HG02938 (cell line): ENCODE measurements around the gene SMARCA2.

Experiments
- ATAC-seq: cut with Tn5 transposase; IDR thresholded peaks from one replicate; pipeline ENCODE4 v1.9.1; 2021; ENCODE audit warnings: mild to moderate bottlenecking, moderate library complexity; ENCODE audit not compliant: unreplicated experiment

Gene SMARCA2

GRCh38 chr9:2086971-2087370 is 71.8 kb downstream of the SMARCA2 start:
- ATAC-seq: no peak

GRCh38 chr9:2087500-2088313 is 72.6 kb downstream of the SMARCA2 start:
- ATAC-seq: peak; percentile 89

GRCh38 chr9:2093920-2094597 is 78.9 kb downstream of the SMARCA2 start:
- no peak for ATAC-seq

GRCh38 chr9:2096376-2096970 is 81.3 kb downstream of the SMARCA2 start:
- no peak for ATAC-seq

GRCh38 chr9:2106666-2107065 is 91.5 kb downstream of the SMARCA2 start:
- ATAC-seq: no peak

GRCh38 chr9:2107906-2108451 is 92.8 kb downstream of the SMARCA2 start:
- ATAC-seq: no peak

GRCh38 chr9:2109069-2109650 is 94.0 kb downstream of the SMARCA2 start:
- no peak for ATAC-seq

GRCh38 chr9:2110036-2110435 is 94.9 kb downstream of the SMARCA2 start:
- no peak for ATAC-seq

- no peak for ATAC-seq
Observed at GRCh38 chr9:2116073-2116472, 100.9 kb downstream of the SMARCA2 start.

- no peak for ATAC-seq
Observed at GRCh38 chr9:2117527-2117926, 102.4 kb downstream of the SMARCA2 start.

- no peak for ATAC-seq
Observed at GRCh38 chr9:2119566-2119965, 104.4 kb downstream of the SMARCA2 start.

- ATAC-seq: no peak
Observed at GRCh38 chr9:2120926-2121689, 106.0 kb downstream of the SMARCA2 start.

GRCh38 chr9:2122299-2122698 is 107.2 kb downstream of the SMARCA2 start:
- no peak for ATAC-seq

GRCh38 chr9:2125906-2126305 is 110.8 kb downstream of the SMARCA2 start:
- peak; percentile 82 for ATAC-seq

- ATAC-seq: no peak
Observed at GRCh38 chr9:2126331-2126803, 111.2 kb downstream of the SMARCA2 start.

- ATAC-seq: no peak
Observed at GRCh38 chr9:2127486-2127885, 112.3 kb downstream of the SMARCA2 start.

GRCh38 chr9:2128141-2128540 is 113.0 kb downstream of the SMARCA2 start:
- ATAC-seq: no peak

GRCh38 chr9:2128618-2129017 is 113.5 kb downstream of the SMARCA2 start:
- no peak for ATAC-seq

GRCh38 chr9:2130941-2131340 is 115.8 kb downstream of the SMARCA2 start:
- no peak for ATAC-seq

GRCh38 chr9:2132484-2133082 is 117.4 kb downstream of the SMARCA2 start:
- ATAC-seq: no peak
